Measurements from ENCODE around the gene CTIF.

CTIF gene

GRCh38 chr18:48680339-48681250, 141.8 kb downstream of the CTIF start:
- no peak for DNase-seq (ENCODE audit: low read depth in 2 of 2)

GRCh38 chr18:48682768-48683167, 143.9 kb downstream of the CTIF start:
- no peak for DNase-seq (ENCODE audit: low read depth in 2 of 2)

GRCh38 chr18:48683197-48683596, 144.4 kb downstream of the CTIF start:
- DNase-seq (ENCODE audit: low read depth in 2 of 2): no peak

DNA sequence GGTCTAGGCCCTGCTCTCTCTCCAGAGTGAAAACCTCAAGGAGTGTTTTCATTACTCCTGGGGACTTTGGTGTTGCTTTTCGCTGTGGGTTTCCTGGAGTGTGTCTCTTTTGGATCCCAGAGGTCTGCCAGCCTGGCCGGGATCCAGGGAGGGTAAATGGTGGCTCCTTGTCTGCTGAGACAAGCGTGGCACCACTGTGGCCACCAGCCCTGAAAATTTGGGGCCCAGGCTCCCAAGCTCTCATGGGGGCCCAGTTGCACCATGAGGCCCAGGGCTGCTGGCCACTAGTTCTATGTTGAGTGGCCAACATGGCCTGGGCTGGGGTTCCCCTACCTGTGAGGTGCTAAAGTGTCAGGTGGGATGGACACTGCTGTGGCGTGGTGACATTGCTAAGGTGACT, 144.8 kb downstream of the CTIF start:
- no peak for DNase-seq (ENCODE audit: low read depth in 2 of 2)

DNA sequence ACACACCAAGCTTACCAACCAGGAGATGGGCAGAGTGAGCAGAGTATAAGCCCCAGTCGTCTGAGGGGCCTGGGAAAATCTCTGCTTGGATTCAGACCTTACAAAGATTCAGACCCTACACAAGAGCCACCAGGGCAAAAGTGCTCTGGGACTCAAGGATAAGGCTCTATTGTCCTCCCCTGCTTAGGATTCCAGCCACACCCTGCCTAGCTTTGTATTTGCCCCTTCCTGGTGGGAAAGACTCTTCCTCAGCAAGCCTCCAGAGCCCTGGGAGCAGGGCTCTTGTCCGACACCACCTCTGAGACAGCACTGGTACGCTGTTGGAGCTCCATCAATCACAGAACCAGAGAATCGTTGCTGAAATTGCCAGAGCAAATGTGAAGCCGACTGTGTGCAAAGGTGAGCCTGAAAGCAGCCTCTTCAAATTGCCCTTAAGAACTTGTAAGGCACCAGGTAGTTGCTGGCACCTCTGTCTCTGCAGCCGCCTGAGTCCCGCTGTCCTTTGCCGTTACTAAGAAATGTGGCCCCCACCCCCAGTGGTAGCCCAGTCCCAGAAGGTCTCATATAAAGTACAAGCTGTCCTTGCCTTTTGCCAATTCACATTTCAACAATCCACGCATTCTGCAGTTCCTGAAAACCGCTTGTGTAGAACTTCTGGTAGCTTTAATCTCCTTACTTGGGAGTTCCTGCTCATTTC, 148.7 kb downstream of the CTIF start:
- DNase-seq (ENCODE audit: low read depth in 2 of 2): no peak

- DNase-seq (ENCODE audit: low read depth in 2 of 2): no peak
Observed at GRCh38 chr18:48688961-48689360, 150.1 kb downstream of the CTIF start.

DNA sequence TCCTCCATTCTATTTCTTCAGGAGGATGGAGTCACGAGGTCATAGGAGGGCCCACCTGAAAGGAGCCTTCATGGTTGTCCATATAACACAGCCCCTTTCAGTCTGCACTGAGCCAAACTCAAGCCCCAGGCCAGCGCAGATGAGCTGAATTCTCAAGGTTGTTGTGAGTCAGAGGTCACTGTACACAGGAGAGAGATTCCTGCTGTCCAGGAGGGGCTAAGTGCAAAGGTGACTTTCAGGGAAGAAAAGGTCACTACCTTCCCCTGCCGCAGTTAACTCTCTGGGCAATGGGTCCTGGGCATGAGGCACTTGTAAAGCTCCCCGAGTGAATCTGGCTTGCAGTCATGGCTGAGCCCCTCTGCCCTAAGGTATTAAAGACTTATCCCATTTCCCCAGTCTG, 150.7 kb downstream of the CTIF start:
- DNase-seq (ENCODE audit: low read depth in 2 of 2): no peak

DNA sequence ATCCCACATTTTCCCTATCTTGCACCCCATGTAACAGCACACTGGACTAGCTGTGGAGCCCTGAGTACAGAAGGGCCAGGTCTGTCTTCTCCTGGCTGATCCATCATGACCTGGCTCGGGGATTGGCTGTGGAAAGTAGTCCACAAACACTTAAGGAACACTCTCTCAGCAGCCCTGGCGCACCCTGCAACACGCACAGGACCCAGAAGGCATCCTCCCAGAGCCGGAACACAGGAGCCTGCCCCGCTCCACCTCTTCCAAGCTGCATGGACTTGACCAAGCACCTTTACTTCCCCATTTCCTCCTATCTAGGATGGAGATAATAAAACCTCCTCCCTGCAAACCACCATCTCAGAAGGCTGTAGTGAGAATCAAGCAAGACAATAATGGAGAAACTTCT, 151.7 kb downstream of the CTIF start:
- DNase-seq (ENCODE audit: low read depth in 2 of 2): no peak

DNA sequence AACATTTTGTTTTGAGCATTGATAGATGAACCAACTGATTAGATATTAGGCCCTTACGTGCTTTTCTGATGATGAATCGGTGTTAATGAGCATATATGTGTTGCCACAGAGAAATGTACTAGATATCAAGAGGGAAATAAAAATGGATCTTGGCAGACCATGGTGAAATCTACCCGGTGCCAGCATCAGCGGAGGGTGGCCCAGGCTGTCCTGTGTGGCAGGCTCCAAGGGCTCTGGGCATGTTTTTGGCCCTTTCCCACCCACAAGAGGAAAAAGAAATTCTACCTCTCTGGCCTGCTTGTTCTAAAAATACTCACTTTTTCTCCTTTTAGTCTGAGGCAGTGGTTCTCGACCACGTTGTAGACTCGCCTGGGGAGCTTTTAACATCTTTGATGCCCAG, 154.2 kb downstream of the CTIF start:
- DNase-seq (ENCODE audit: low read depth in 2 of 2): no peak

GRCh38 chr18:48693625-48694262, 154.9 kb downstream of the CTIF start:
- DNase-seq (ENCODE audit: low read depth in 2 of 2): no peak

DNA sequence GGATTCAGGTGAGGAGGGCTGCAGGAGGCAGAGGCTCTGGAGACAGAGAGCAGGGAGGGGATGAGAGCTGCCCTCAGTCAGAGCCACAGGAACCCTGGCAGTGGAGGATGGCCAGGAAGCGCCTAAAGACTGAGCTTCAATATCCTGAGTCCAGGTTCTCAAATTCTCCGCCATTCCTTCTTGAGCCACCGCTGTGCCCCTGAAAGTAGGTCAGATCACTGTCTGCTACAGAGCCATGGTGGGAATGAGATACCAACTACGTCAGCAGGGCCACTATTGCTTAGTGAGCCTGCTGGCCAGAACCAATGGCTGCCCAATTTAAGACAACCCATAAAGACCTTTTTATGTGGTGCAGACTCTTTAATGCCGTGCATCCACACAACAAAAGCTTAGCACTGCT, 155.5 kb downstream of the CTIF start:
- DNase-seq (ENCODE audit: low read depth in 2 of 2): no peak

DNA sequence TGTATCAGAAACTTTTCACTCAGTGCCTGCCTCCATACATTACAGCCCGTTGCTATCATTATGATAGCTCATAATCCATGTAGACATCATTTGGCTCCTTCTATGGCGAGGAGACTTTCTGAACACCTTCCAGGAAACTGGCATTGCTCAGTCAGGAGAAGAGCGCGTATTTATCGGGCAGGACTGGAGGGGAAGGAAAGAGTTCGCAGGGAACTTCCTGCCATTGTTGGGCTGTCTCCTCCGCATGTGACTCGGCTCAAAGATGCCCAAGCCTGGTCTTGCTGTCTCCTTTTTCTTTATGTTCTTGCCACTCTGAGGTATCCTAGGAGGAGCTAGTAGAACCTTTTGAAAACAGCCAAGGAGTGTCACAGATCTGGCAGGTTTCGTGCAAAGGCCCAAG, 156.8 kb downstream of the CTIF start:
- DNase-seq (ENCODE audit: low read depth in 2 of 2): no peak

- no peak for DNase-seq (ENCODE audit: low read depth in 2 of 2)
Observed at GRCh38 chr18:48696218-48696617, 157.4 kb downstream of the CTIF start.

DNA sequence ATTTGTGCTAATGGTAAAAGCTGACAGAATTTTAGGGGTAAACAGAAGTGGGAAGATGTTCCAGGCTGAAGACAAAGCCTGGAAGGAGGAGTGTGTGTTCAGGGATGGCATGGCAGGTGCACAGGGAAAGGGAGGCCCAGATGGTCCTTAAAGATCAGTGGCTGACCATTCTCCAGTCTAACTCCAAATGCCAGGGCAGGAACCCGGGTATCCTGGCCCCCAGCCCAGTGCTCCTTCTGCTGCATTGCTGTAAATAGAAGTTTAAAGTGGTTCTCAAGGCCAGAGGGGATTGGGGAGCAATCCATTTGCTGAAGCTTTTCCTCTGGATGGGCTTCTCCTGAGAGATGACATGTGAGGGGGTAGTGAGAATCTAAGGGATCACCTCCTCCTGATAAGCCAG, 158.6 kb downstream of the CTIF start:
- no peak for DNase-seq (ENCODE audit: low read depth in 2 of 2)

DNA sequence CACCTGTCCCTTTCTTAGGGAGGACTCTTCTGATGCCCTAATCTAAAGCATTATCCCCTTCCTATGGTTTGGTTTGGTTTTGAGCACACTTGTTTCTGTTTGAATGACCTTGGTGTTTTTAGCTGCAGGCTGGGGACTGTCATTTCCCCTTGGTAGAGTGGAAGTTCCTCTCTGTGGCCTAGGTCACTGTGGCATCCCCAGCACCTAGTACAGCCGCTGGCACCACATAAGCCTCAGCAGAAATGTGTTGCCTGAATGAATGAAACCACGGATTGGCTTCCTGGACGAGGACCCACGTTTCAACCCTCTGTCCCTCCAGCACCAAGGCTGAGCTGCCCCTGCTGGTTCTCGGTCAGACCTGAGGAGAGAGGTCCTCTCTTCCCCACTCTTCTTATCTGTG, 159.9 kb downstream of the CTIF start:
- no peak for DNase-seq (ENCODE audit: low read depth in 2 of 2)

DNA sequence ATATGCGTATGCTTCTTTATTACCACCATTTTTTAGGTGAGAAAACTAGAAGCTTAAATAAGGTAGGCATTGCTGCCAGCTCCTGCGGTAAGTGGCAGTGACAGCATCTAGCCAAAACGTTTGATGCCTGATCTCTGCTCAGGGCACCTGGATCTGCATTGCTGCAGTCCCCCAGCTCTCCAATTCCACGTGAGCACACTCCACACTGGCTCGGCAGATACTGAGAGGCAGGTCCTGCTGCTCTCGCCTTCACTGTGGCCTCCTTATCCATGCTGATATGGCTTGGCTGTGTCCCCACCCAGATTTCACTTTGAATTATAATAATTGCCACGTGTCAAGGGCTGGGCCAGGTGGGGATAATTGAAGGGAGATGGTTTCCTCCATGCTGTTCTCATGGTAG, 160.9 kb downstream of the CTIF start:
- DNase-seq (ENCODE audit: low read depth in 2 of 2): no peak

DNA sequence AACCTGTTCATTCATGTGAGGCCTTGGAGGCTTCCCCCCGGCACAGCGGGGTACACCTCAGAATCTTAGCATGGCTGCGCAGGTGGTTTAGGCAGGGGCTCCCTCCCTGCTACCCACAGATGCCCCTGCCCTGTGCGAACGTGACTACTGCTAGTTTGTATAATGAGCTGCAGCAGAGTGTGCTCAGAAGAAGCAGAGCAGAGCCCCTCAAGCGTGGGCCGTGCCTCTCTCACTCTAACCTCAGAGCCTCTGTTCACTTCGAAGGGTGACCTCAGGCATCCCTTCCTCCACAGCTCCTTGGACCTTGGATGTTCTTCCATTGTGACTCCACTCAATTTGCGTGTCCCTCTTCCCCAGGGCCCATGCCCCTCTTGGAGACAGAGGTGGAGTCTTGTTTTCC, 161.6 kb downstream of the CTIF start:
- DNase-seq (ENCODE audit: low read depth in 2 of 2): no peak

DNA sequence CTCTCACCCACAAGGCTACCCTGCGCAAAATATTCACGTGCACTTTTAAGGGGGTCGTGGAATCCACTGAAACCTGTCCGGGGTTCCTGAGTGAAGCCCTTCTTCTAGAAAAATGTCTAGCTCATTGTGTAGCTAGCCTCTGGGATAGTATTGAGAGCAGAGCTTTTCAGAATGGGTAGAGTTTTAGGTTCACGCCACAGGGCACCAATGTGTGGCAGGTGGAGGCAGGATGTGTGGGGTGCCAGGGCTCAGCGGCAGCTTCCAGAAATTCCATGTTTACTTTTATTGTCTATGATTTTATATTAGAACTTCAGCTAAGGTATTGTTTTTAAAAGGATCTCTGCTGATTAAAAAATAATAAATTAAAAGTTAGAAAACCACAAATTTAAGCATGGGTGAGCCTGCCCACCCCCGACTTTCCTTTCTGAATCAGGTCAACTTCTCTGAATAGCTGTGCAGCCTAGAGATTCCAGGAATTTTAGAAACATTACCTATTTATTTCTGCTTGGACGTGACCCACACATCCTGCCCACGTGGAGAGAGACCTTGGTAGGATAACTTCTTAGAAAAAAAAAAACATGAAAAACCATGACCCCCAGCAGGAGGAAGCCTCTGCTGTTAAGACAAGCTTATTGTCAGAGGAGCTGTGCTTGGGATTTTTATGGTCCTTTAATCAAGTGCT, 163.7 kb downstream of the CTIF start:
- no peak for DNase-seq (ENCODE audit: low read depth in 2 of 2)

DNA sequence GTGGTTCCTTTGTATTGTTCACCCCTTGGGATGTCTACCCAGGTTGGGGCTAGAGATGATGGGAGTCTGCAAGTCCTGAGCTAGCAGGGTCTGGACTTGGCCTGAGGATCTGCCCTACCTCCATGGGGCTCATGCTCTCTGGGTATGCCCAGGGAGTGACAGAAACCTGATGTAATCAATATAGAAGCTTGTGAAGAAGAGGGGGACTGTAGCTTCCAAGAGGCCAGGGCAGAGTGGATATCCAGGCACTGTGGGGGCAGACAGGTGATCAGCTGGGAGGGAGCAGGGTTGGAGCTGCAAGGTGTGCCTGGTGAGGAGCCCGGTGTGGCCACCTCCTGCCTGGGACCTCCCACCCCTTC, 164.2 kb downstream of the CTIF start:
- DNase-seq (ENCODE audit: low read depth in 2 of 2): no peak

GRCh38 chr18:48703418-48703817, 164.6 kb downstream of the CTIF start:
- no peak for DNase-seq (ENCODE audit: low read depth in 2 of 2)

- DNase-seq (ENCODE audit: low read depth in 2 of 2): no peak
Observed at GRCh38 chr18:48705043-48705442, 166.2 kb downstream of the CTIF start.

GRCh38 chr18:48705531-48705930, 166.7 kb downstream of the CTIF start:
- DNase-seq (ENCODE audit: low read depth in 2 of 2): no peak

Data from stimulated activated CD8-positive, alpha-beta memory T cell treated with anti-CD3 and anti-CD28 coated beads, Interleukin-7, amount 100 ng/mL, for 4 hours (primary cell).